ENCODE data around the gene ZBTB46. TPM values are rescaled to one million over a fixed set of nuclear protein-coding genes. Genes with fewer than 3 reads are reported as not detected.

The ZBTB46 gene
- total RNA-seq, 2 experiments from 2014 or later, result 0.67 to 1.3 TPM

- CTCF ChIA-PET (ENCODE audit: unreplicated experiment), result no interaction called here
- Histone ChIP-seq H3K36me3 (ENCODE audit: insufficient read depth, low read length) (no peaks in the 10 kb centered on the region), H3K27ac (ENCODE audit: low read depth, low read length, poor library complexity, severe bottlenecking) (no peak overlapping the region), H3K9me3 (ENCODE audit: low read length) (no peaks in the 10 kb centered on the region), H3K9me2 (ENCODE audit: insufficient read depth, low read length) (no peaks in the 10 kb centered on the region), H4K20me1 (ENCODE audit: insufficient read depth, low read length) (no peaks in the 10 kb centered on the region), H3K4me1 (ENCODE audit: insufficient read depth, low read length, poor library complexity, severe bottlenecking) (peaks cover 21% of the 10 kb centered on the region), H2AFZ (ENCODE audit: low read length) (no peak overlapping the region), H3K4me3 (ENCODE audit: low read depth, low read length, poor library complexity, severe bottlenecking) (no peak overlapping the region), H3K79me2 (ENCODE audit: insufficient read depth, low read depth, low read length) (no peaks in the 10 kb centered on the region), H3K4me2 (ENCODE audit: low read length) (no peak overlapping the region)
- no TSS peak for BruUV-seq (replicated peaks)
- POLR2A ChIA-PET, result interaction anchor here (0.6 to 0.8 kb wide), 3 partner anchors 19 to 310 kb away, joined by 3 to 5 read pairs (median 4); no protein-coding TSS in a partner anchor
- intact Hi-C loops (cut with micrococcal nuclease; ENCODE audit: unreplicated experiment), result no loop called here
- no peak for TF ChIP-seq CTCF (conservative IDR thresholded peaks at IDR 0.05; ENCODE audit: low read length)
- TF ChIP-seq EZH2phosphoT487 (IDR thresholded peaks at IDR 0.05; ENCODE audit: borderline replicate concordance, low read depth, low read length), result no peak
- DNase-seq (ENCODE audit: low spot score), result no peak
These were observed 39.4 kb downstream of the ZBTB46 start for GRCh38 chr20:63791497-63792156.

- Histone ChIP-seq H3K4me2 (ENCODE audit: low read length) (no peak overlapping the region), H3K4me1 (ENCODE audit: insufficient read depth, low read length, poor library complexity, severe bottlenecking) (peaks cover 30% of the 10 kb centered on the region), H3K9me3 (ENCODE audit: low read length) (no peaks in the 10 kb centered on the region), H3K27ac (ENCODE audit: low read depth, low read length, poor library complexity, severe bottlenecking) (no peak overlapping the region), H4K20me1 (ENCODE audit: insufficient read depth, low read length) (no peaks in the 10 kb centered on the region), H3K4me3 (ENCODE audit: low read depth, low read length, poor library complexity, severe bottlenecking) (no peak overlapping the region), H3K9me2 (ENCODE audit: insufficient read depth, low read length) (no peaks in the 10 kb centered on the region), H3K36me3 (ENCODE audit: insufficient read depth, low read length) (no peaks in the 10 kb centered on the region), H3K79me2 (ENCODE audit: insufficient read depth, low read depth, low read length) (no peaks in the 10 kb centered on the region), H2AFZ (ENCODE audit: low read length) (no peak overlapping the region)
- DNase-seq (ENCODE audit: low spot score), result no peak
- intact Hi-C loops (cut with micrococcal nuclease; ENCODE audit: unreplicated experiment), result no loop called here
- ChIA-PET POLR2A (interaction anchor here (0.8 kb wide), 1 partner anchor 20 kb away, joined by 4 read pairs; no protein-coding TSS in a partner anchor), CTCF (ENCODE audit: unreplicated experiment) (no interaction called here)
- BruUV-seq (replicated peaks), result no TSS peak
- TF ChIP-seq EZH2phosphoT487 (IDR thresholded peaks at IDR 0.05; ENCODE audit: borderline replicate concordance, low read depth, low read length) (no peak), CTCF (conservative IDR thresholded peaks at IDR 0.05; ENCODE audit: low read length) (no peak)
These were observed 40.4 kb downstream of the ZBTB46 start for GRCh38 chr20:63790572-63791168.

Data from OCI-LY7 (cell line).